HG03039 (cell line): ENCODE measurements around the gene FCN1.
"Not testable (repeated sequence)": the region's sequence is repeated elsewhere in the genome, so short reads cannot be mapped to it uniquely, and the experiment has no call there.

Source experiments
- ATAC-seq: cut with Tn5 transposase; IDR thresholded peaks from one replicate; pipeline ENCODE4 v1.9.1; 2021; ENCODE audit warnings: mild to moderate bottlenecking, moderate library complexity; ENCODE audit not compliant: unreplicated experiment

The FCN1 gene

DNA sequence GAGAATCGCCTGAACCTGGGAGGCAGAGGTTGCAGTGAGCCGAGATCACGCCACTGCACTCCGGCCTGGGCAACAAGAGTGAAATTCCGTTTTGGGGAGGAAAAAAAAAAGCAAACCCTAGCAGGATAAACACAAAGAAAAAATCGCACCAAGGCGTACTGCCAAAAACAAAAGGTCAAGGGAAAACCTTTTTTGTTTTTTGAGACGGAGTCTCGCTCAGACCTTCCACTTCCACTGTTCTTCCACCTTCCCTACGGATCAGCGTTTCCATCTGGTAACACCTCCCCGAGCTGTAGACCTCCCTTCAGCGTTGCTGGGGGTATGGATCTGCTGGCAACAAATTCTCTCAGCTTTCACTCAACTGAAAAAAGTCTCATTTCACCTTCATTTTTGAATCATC lies 57.2 kb downstream of the FCN1 start:
- ATAC-seq = no peak

GRCh38 chr9:134858051-134858841 lies 59.5 kb downstream of the FCN1 start:
- ATAC-seq = peak; percentile 63

DNA sequence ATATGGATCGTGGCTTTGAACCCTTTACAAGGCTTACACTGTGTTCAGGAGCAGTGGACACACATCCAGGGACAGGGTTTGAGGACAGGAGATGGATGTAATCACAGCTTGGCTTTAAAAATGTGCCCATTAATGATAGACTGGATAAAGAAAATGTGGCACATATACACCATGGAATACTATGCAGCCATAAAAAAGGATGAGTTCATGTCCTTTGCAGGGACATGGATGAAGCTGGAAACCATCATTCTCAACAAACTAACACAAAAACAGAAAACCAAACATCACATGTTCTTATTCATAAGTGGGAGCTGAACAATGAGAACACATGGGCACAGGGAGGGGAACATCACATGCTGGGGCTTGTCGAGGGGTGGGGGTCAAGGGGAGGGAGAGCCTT lies 60.3 kb downstream of the FCN1 start:
- not testable (repeated sequence) for ATAC-seq

- no peak for ATAC-seq
These were observed 61.8 kb downstream of the FCN1 start for GRCh38 chr9:134855900-134856377.
